ENCODE measurements around the gene TGFBR3.

The TGFBR3 gene

DNA sequence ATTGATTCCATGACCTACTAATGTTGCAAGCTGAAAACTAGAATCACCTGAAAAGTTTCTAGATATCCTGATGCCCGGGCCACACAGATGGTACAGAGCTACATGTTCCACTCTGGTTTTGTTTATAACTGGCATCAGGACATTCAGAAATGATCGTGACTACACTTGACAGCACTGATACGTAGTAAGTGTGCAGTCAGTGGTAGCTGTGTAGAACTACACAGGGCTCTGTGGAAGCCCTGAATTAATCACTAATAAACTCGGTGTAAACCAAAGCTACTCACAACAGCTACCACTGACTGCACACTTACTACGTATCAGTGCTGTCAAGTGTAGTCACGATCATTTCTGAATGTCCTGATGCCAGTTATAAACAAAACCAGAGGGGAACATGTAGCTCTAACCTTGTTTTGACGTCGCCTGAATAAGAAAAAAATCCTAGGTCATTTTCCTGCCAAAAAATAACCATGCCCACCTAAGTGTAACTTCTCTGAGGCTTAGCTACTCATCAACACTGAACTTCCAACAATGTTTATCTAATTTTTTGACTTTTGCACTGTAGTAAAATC, 149.7 kb downstream of the TGFBR3 start:
- H3K27me3 ChIP-seq (ENCODE audit: insufficient read depth, low read length), result no peaks in the 10 kb centered on the region
- no peak overlapping the region for H3K23ac ChIP-seq (ENCODE audit: low read length)
- H2BK5ac ChIP-seq (ENCODE audit: low read depth, low read length, poor library complexity), result no peak overlapping the region
- no peak overlapping the region for H4K8ac ChIP-seq (ENCODE audit: low read depth, low read length)
- H3K36me3 ChIP-seq (ENCODE audit: control insufficient read depth in 1 of 2, insufficient read depth in 2 of 2, low read length in 2 of 2), result no peaks in the 10 kb centered on the region
- H2AFZ ChIP-seq (ENCODE audit: insufficient read depth, low read length, poor library complexity), result no peak overlapping the region
- no peaks in the 10 kb centered on the region for H3K79me2 ChIP-seq (ENCODE audit: control insufficient read depth, insufficient read depth, low read length, poor library complexity)
- no CpG with 5 or more reads among the region's 8 CpGs for WGBS (ENCODE audit: extremely low coverage, insufficient coverage, insufficient read length)
- no peak overlapping the region for H3K4me2 ChIP-seq (ENCODE audit: low read length)
- no peak overlapping the region for H3K4ac ChIP-seq (ENCODE audit: low read depth, low read length)
- H3K27ac ChIP-seq (ENCODE audit: low read depth, low read length), result no peak overlapping the region
- no peak overlapping the region for H2BK12ac ChIP-seq (ENCODE audit: low read length)
- no peaks in the 10 kb centered on the region for H3K9me3 ChIP-seq (ENCODE audit: insufficient read depth, low read depth, low read length)
- H3K79me1 ChIP-seq (ENCODE audit: low read length), result peaks cover 2% of the 10 kb centered on the region
- H3K18ac ChIP-seq (ENCODE audit: low read length), result no peak overlapping the region
- DNase-seq, result no peak
- no peak overlapping the region for H4K12ac ChIP-seq (ENCODE audit: low read depth, low read length)
- H3K14ac ChIP-seq (ENCODE audit: low read length), result no peak overlapping the region
- H4K91ac ChIP-seq (ENCODE audit: low read depth, low read length), result no peak overlapping the region
- no peak overlapping the region for H3K9ac ChIP-seq (ENCODE audit: low read length)
- peaks cover 10 to 17% of the 10 kb centered on the region in 2 experiments for H3K4me1 ChIP-seq (ENCODE audit: control insufficient read depth in 1 of 2, insufficient read depth in 2 of 2, low read length in 2 of 2)
- no peak overlapping the region for H2AK5ac ChIP-seq (ENCODE audit: low read length)
- no peak overlapping the region for H3K4me3 ChIP-seq (ENCODE audit: low read depth, low read length)
- no peak overlapping the region for H2BK120ac ChIP-seq (ENCODE audit: insufficient read depth, low read length, poor library complexity)

- Histone ChIP-seq H4K12ac (ENCODE audit: low read depth, low read length) (no peak overlapping the region), H4K91ac (ENCODE audit: low read depth, low read length) (no peak overlapping the region)
- WGBS (ENCODE audit: extremely low coverage, insufficient coverage, insufficient read length), result no CpG with 5 or more reads among the region's 4 CpGs
These were observed 150.6 kb downstream of the TGFBR3 start for GRCh38 chr1:91735266-91735845.

GRCh38 chr1:91734761-91735160, 151.2 kb downstream of the TGFBR3 start:
- Histone ChIP-seq H3K4me3 (ENCODE audit: low read depth, low read length) (no peak overlapping the region), H3K4ac (ENCODE audit: low read depth, low read length) (no peak overlapping the region), H2BK120ac (ENCODE audit: insufficient read depth, low read length, poor library complexity) (no peak overlapping the region), H3K9ac (ENCODE audit: low read length) (no peak overlapping the region), H3K23ac (ENCODE audit: low read length) (no peak overlapping the region), H2BK5ac (ENCODE audit: low read depth, low read length, poor library complexity) (no peak overlapping the region), H2BK12ac (ENCODE audit: low read length) (no peak overlapping the region), H2AFZ (ENCODE audit: insufficient read depth, low read length, poor library complexity) (no peak overlapping the region), H3K27ac (ENCODE audit: low read depth, low read length) (no peak overlapping the region), H4K8ac (ENCODE audit: low read depth, low read length) (no peak overlapping the region), H4K12ac (ENCODE audit: low read depth, low read length) (no peak overlapping the region), H3K27me3 (ENCODE audit: insufficient read depth, low read length) (no peaks in the 10 kb centered on the region), H3K79me2 (ENCODE audit: control insufficient read depth, insufficient read depth, low read length, poor library complexity) (no peaks in the 10 kb centered on the region), H3K18ac (ENCODE audit: low read length) (no peak overlapping the region), H3K4me1 (ENCODE audit: control insufficient read depth in 1 of 2, insufficient read depth in 2 of 2, low read length in 2 of 2) (peaks cover 10 to 17% of the 10 kb centered on the region in 2 experiments), H3K9me3 (ENCODE audit: insufficient read depth, low read depth, low read length) (no peaks in the 10 kb centered on the region), H3K14ac (ENCODE audit: low read length) (no peak overlapping the region), H3K36me3 (ENCODE audit: control insufficient read depth in 1 of 2, insufficient read depth in 2 of 2, low read length in 2 of 2) (no peaks in the 10 kb centered on the region), H3K4me2 (ENCODE audit: low read length) (no peak overlapping the region), H3K79me1 (ENCODE audit: low read length) (peaks cover 2% of the 10 kb centered on the region), H2AK5ac (ENCODE audit: low read length) (no peak overlapping the region), H4K91ac (ENCODE audit: low read depth, low read length) (no peak overlapping the region)
- DNase-seq, result no peak
- no CpG with 5 or more reads among the region's 8 CpGs for WGBS (ENCODE audit: extremely low coverage, insufficient coverage, insufficient read length)

More at GRCh38 chr1:91735266-91735845, 150.6 kb downstream of the TGFBR3 start:
- Histone ChIP-seq H3K4me2 (ENCODE audit: low read length) (no peak overlapping the region), H3K14ac (ENCODE audit: low read length) (no peak overlapping the region), H2AK5ac (ENCODE audit: low read length) (no peak overlapping the region), H3K27ac (ENCODE audit: low read depth, low read length) (no peak overlapping the region), H4K8ac (ENCODE audit: low read depth, low read length) (no peak overlapping the region), H3K79me2 (ENCODE audit: control insufficient read depth, insufficient read depth, low read length, poor library complexity) (no peaks in the 10 kb centered on the region), H3K27me3 (ENCODE audit: insufficient read depth, low read length) (no peaks in the 10 kb centered on the region), H2BK12ac (ENCODE audit: low read length) (no peak overlapping the region), H3K9me3 (ENCODE audit: insufficient read depth, low read depth, low read length) (no peaks in the 10 kb centered on the region), H3K36me3 (ENCODE audit: control insufficient read depth in 1 of 2, insufficient read depth in 2 of 2, low read length in 2 of 2) (no peaks in the 10 kb centered on the region), H3K79me1 (ENCODE audit: low read length) (peaks cover 2% of the 10 kb centered on the region), H2BK5ac (ENCODE audit: low read depth, low read length, poor library complexity) (no peak overlapping the region), H3K4me3 (ENCODE audit: low read depth, low read length) (no peak overlapping the region), H3K4me1 (ENCODE audit: control insufficient read depth in 1 of 2, insufficient read depth in 2 of 2, low read length in 2 of 2) (peaks cover 10 to 17% of the 10 kb centered on the region in 2 experiments), H3K18ac (ENCODE audit: low read length) (no peak overlapping the region), H3K23ac (ENCODE audit: low read length) (no peak overlapping the region), H2AFZ (ENCODE audit: insufficient read depth, low read length, poor library complexity) (no peak overlapping the region), H3K4ac (ENCODE audit: low read depth, low read length) (no peak overlapping the region), H3K9ac (ENCODE audit: low read length) (no peak overlapping the region), H2BK120ac (ENCODE audit: insufficient read depth, low read length, poor library complexity) (no peak overlapping the region)
- DNase-seq, result no peak

GRCh38 chr1:91733108-91733710, 152.7 kb downstream of the TGFBR3 start:
- no peak overlapping the region for H2AK5ac ChIP-seq (ENCODE audit: low read length)
- no peak overlapping the region for H3K4me3 ChIP-seq (ENCODE audit: low read depth, low read length)
- peaks cover 10 to 17% of the 10 kb centered on the region in 2 experiments for H3K4me1 ChIP-seq (ENCODE audit: control insufficient read depth in 1 of 2, insufficient read depth in 2 of 2, low read length in 2 of 2)
- H4K12ac ChIP-seq (ENCODE audit: low read depth, low read length), result no peak overlapping the region
- H2BK120ac ChIP-seq (ENCODE audit: insufficient read depth, low read length, poor library complexity), result no peak overlapping the region
- no peak overlapping the region for H3K23ac ChIP-seq (ENCODE audit: low read length)
- H3K27me3 ChIP-seq (ENCODE audit: insufficient read depth, low read length), result no peaks in the 10 kb centered on the region
- no peaks in the 10 kb centered on the region for H3K79me2 ChIP-seq (ENCODE audit: control insufficient read depth, insufficient read depth, low read length, poor library complexity)
- no peaks in the 10 kb centered on the region for H3K36me3 ChIP-seq (ENCODE audit: control insufficient read depth in 1 of 2, insufficient read depth in 2 of 2, low read length in 2 of 2)
- no peak overlapping the region for H3K4ac ChIP-seq (ENCODE audit: low read depth, low read length)
- H3K14ac ChIP-seq (ENCODE audit: low read length), result no peak overlapping the region
- H3K4me2 ChIP-seq (ENCODE audit: low read length), result no peak overlapping the region
- H3K27ac ChIP-seq (ENCODE audit: low read depth, low read length), result no peak overlapping the region
- H2BK5ac ChIP-seq (ENCODE audit: low read depth, low read length, poor library complexity), result no peak overlapping the region
- H2BK12ac ChIP-seq (ENCODE audit: low read length), result no peak overlapping the region
- H3K79me1 ChIP-seq (ENCODE audit: low read length), result peaks cover 2% of the 10 kb centered on the region
- DNase-seq, result no peak
- no peak overlapping the region for H4K91ac ChIP-seq (ENCODE audit: low read depth, low read length)
- H3K9me3 ChIP-seq (ENCODE audit: insufficient read depth, low read depth, low read length), result no peaks in the 10 kb centered on the region
- H4K8ac ChIP-seq (ENCODE audit: low read depth, low read length), result no peak overlapping the region
- H3K18ac ChIP-seq (ENCODE audit: low read length), result no peak overlapping the region
- H2AFZ ChIP-seq (ENCODE audit: insufficient read depth, low read length, poor library complexity), result no peak overlapping the region
- WGBS (ENCODE audit: extremely low coverage, insufficient coverage, insufficient read length), result no CpG with 5 or more reads among the region's 8 CpGs
- no peak overlapping the region for H3K9ac ChIP-seq (ENCODE audit: low read length)

Data from trophoblast cell (in vitro differentiated cells and primary cell).